Measurements from ENCODE around the gene PLCD3.

PLCD3 gene

DNA sequence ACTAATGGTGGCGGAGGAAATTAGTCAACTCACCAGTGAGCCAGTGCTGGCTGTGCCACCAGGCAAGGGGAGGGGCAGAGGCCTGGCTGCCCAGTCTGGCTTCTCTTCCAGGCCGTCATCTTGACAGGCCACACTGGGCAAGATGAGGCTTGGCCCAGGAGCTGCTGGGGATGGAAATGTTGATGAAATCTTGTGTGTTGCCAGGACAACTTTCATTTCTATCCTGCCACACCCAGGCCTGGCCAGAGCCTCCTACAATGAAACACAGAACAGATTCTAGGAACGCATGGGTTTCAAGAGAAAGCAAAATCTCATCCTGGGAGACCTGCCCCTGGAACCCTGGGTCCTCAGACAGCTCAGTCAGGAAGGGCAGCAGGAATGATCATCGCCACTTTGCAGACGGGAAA, 38.6 kb upstream of the PLCD3 start:
- DNase-seq (ENCODE audit: low read depth) = no peak
- H3K4me3 ChIP-seq (ENCODE audit: low read depth, low read length) = no peak overlapping the region
- TF ChIP-seq, protein P1, sequence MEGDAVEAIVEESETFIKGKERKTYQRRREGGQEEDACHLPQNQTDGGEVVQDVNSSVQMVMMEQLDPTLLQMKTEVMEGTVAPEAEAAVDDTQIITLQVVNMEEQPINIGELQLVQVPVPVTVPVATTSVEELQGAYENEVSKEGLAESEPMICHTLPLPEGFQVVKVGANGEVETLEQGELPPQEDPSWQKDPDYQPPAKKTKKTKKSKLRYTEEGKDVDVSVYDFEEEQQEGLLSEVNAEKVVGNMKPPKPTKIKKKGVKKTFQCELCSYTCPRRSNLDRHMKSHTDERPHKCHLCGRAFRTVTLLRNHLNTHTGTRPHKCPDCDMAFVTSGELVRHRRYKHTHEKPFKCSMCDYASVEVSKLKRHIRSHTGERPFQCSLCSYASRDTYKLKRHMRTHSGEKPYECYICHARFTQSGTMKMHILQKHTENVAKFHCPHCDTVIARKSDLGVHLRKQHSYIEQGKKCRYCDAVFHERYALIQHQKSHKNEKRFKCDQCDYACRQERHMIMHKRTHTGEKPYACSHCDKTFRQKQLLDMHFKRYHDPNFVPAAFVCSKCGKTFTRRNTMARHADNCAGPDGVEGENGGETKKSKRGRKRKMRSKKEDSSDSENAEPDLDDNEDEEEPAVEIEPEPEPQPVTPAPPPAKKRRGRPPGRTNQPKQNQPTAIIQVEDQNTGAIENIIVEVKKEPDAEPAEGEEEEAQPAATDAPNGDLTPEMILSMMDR (IDR thresholded peaks at IDR 0.05; ENCODE audit: insufficient read depth, low read depth, low read length, missing control alignments) = no peak

DNA sequence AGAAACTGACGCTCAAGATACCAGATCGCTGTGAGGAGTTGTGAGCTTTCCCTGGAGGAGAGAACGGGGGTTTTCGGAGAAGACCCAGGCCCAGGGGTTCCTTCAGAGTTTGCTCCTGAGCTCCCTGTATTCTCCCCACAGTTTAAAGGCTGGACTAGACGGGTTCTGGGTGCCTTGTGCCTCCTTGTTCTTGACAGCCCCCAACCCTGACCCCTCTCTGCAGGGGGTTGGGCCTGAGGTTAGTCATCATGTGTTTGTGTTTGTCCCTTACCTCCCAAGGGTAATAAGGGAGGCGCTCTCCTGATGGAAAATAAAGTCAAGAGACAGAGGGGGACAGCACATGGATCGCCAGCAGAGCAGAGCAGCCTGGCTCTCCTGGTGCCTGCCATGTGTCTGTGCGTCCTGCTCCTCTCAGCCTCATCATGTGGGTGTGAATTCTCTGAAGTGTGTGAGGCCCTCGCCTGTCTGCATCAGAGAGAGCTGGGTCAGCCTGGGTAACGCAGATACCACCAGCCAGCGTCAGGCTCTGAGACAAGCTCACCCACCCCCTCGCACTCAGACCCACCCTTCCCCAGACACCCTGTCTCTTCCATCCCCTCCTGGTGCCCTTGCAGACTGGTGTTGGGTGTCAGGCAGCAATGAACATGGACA, 38.1 kb upstream of the PLCD3 start:
- no peak for DNase-seq (ENCODE audit: low read depth)
- TF ChIP-seq, protein P1 (IDR thresholded peaks at IDR 0.05; ENCODE audit: insufficient read depth, low read depth, low read length, missing control alignments) = no peak

DNA sequence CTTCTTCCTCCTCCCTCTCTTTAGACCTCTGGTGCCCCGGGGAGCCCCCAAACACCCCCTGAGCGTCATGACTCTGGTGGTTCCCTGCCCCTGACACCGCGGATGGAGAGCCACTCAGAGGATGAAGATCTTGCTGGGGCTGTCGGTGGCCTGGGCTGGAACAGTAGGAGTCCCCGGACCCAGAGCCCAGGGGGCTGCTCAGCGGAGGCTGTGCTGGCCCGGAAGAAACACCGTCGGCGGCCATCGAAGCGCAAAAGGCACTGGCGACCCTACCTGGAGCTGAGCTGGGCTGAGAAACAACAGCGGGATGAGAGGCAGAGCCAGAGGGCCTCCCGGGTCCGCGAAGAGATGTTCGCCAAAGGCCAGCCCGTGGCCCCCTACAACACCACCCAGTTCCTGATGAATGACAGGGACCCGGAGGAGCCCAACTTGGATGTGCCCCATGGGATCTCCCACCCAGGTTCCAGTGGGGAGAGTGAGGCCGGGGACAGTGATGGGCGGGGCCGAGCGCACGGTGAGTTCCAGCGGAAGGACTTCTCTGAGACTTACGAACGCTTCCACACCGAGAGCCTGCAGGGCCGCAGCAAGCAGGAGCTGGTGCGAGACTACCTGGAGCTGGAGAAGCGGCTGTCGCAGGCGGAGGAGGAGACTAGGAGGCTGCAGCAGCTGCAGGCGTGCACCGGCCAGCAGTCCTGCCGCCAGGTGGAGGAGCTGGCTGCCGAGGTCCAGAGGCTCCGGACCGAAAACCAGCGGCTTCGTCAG, 36.9 kb upstream of the PLCD3 start:
- TF ChIP-seq, protein P1 (IDR thresholded peaks at IDR 0.05; ENCODE audit: insufficient read depth, low read depth, low read length, missing control alignments) = no peak
- no peak for DNase-seq (ENCODE audit: low read depth)
- no peak overlapping the region for H3K4me3 ChIP-seq (ENCODE audit: low read depth, low read length)

More for the DNA sequence above, 38.1 kb upstream of the PLCD3 start:
- H3K4me3 ChIP-seq (ENCODE audit: low read depth, low read length) = no peak overlapping the region

DNA sequence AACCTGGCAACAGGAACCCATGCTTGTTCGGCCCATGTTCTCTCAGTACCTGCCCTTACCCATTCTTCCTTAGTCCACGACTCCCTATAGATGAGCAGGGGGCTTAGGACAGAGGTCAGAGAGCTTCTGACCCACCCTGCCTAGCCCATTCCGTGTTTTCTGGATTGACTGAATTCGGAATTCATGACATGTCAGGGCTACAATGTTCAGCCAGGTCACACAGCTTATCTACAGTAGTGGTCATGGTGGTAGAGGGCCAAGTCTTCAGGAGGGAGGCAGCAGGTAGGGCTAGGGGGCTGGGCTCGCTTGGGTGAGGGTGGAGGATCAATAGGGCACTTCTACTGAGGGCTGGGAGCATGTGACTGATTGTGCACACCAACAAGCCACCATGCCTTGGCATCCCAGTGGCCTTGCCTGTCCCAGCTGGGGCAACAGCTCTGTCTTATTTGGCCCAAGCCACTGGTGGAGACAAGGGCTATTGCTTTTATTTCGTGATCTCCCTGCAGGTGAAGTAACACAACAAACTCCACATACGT, 32.5 kb upstream of the PLCD3 start:
- no peak for DNase-seq (ENCODE audit: low read depth)
- no peak overlapping the region for H3K4me3 ChIP-seq (ENCODE audit: low read depth, low read length)
- TF ChIP-seq, protein P1 (IDR thresholded peaks at IDR 0.05; ENCODE audit: insufficient read depth, low read depth, low read length, missing control alignments) = no peak

DNA sequence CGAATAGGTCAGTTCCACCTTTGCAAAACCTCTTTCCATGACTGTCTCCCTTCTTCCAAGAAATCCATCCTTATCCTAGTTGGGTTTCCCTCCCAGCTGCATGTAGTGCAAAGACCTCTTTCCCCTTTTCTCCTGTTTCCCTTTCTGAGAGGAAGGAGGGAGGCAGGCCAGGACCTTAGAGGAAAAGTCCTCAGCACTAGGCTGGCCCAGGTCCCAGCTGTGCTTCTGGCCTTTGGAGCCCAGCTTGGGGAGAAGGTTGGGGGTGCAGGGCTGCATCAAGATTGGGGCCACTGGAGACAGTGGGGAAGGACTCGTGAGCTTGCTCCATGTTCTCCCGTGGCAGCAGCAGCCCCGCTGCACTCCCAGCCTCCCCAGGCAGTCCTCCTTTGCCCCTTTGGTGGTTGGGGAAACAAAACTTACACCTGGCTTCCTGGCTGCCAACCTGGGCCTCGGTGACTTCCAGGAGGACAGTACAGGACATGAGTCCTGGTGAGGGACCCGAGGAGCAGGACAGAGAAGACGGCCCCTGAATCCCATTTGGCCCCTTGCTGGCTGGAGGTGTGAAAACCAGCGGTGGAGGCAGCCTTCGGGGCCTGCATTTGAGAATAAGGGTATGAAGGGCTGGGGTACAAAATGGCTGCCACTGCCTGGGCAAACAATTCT, 29.8 kb upstream of the PLCD3 start:
- H3K4me3 ChIP-seq (ENCODE audit: low read depth, low read length) = peak overlapping the region; percentile 73
- TF ChIP-seq, protein P1 (IDR thresholded peaks at IDR 0.05; ENCODE audit: insufficient read depth, low read depth, low read length, missing control alignments) = no peak
- DNase-seq (ENCODE audit: low read depth) = no peak

DNA sequence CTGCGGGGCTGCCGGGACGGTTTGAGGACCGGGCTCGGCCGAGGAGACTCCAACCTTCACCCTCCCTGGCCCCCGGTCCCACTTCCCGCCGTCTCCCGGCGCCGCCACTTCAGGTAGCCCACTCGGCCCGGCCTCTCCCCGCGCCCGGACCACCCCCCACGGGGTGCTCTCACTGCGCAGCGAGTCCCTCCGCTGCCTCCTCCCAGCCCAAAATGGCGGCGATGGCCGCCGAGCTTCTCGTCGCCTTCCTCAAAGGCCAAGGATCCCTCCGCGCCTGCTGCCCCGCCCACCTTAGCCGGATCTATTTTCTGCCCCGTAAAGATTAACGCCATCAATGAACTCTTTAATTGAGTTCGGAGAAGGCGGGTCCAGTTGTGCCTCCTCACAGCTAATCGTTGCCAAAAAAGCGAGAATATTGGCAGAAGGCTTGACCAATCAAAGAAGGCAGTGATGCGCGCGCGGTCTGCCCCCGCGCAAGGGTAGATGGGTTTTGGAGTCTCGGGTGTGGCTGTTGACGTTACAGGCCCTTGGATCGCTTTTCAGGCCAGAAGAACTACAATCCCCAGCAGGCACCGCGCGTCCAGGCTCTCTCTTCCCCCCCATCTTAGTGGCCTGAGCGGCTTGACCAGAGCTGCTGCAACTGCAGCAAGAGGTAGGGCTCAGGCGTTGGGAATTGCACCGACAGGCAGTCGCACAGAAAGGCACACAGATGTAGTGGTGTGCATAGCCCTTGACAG, 29.1 kb upstream of the PLCD3 start, which contains the start of gene HEXIM2:
TSS of gene HEXIM2 (plus strand) at position 588 of the 737 bp plus-strand sequence. CDS start 919 bp downstream, outside the sequence.
- H3K4me3 ChIP-seq (ENCODE audit: low read depth, low read length) = peak within 1 kb of the TSS; percentile 95
- DNase-seq (ENCODE audit: low read depth) = peak; percentile 100
- TF ChIP-seq, protein P1 (IDR thresholded peaks at IDR 0.05; ENCODE audit: insufficient read depth, low read depth, low read length, missing control alignments) = no peak
